Measurements from ENCODE around the gene MTHFR. TPM values are rescaled to one million over a fixed set of nuclear protein-coding genes. Genes with fewer than 3 reads are reported as not detected.
A peak's percentile ranks its signal among the peaks of the same experiment; 100 is the strongest.

Gene MTHFR
- total RNA-seq = 10 to 100 TPM; 47.0 to 47.1 TPM

DNA sequence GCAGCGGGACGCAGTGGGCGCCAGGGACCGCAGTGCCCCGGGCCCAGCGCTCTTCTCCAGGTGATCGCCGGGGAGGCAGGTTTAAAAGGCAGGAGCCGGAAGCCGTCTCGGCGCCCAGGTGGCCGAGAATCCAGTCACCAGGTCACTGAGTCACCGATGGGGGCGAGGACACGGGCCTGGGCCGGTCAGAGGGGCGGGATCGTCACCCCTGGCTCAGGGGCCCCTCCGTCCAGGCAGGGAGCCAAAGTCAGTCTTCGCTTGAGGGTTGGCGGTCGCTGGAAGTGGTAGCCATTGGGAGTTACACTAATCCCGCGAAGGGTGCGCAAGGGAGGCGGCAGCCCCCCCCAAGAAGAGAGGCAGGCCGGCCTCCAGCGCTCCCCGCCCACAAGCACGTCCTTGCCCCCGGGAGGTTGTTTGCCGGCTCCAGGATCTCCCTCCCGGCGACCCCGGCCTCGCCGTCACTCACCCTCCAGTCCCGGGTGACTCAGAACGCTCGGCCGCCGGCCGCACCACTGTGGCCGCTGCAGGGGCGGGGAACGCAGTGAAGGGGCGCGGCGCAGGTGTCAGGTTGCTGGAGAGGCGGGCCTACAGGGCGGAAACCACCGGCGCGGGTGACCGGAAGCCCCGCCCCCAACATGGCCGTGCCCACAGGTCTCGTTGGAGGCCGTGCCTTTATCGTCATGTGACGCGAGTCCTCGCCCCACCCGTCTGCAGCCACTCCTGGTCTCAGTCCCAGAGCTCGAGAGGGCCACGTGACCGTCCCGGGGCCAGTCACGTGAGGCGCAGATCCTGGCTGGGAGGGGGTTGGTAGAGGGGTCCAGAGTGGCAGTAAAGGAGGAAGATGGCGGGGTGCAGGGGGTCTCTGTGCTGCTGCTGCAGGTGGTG, at the start of gene MTHFR, which contains the start of gene CLCN6:
TSS of gene MTHFR (minus strand) at position 543 of the 885 bp plus-strand sequence. CDS start 2,848 bp downstream, outside the sequence.
TSS of gene CLCN6 (plus strand) at position 770 of the 885 bp plus-strand sequence. CDS start at position 842, 72 bp downstream.
- Mint-ChIP-seq H3K36me3 (peaks cover 17% of the 10 kb centered on the region), H3K4me1 (peaks cover 51% of the 10 kb centered on the region), H3K4me3 (peak within 1 kb of the TSS; percentile 99), H3K27ac (peak within 1 kb of the TSS; percentile 98), H3K9me3 (no peaks in the 10 kb centered on the region), H3K27me3 (no peaks in the 10 kb centered on the region)
- POLR2A ChIA-PET = interaction anchor here (0.5 to 3.2 kb wide), 13 partner anchors 9 to 1618 kb away, joined by 3 to 67 read pairs (median 4); partner anchors contain the start of genes FBXO6 and MFN2
- DNase-seq (peak; percentile 99), ATAC-seq (ENCODE audit: low read depth) (peak; percentile 80)

DNA sequence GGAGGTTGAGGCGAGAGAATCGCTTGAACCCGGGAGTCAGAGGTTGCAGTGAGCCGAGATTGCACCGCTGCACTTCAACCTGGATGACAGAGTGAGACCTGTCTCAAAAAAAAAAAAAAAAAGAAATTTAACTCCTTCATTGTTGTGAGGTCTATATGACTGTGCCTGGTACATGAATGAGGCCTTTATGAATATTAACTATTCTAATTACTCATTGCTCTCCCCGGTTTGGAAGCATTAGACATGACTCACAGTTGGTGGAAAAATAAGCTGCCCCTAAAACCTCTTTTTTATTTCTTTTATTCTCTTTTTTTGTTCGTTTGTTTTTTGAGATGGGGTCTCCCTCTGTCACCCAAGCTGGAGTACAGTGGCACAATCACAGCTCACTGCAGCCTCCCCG, 49.7 kb upstream of the MTHFR start:
- Mint-ChIP-seq H3K27me3 (peaks cover 54% of the 10 kb centered on the region), H3K36me3 (no peaks in the 10 kb centered on the region), H3K4me1 (peaks cover 12% of the 10 kb centered on the region), H3K27ac (no peak overlapping the region), H3K4me3 (no peak overlapping the region), H3K9me3 (no peaks in the 10 kb centered on the region)
- DNase-seq (no peak), ATAC-seq (ENCODE audit: low read depth) (no peak)
- POLR2A ChIA-PET = interaction anchor here (0.9 to 1.8 kb wide), 2 partner anchors 8 to 53 kb away, joined by 3 to 9 read pairs; no protein-coding TSS in a partner anchor

DNA sequence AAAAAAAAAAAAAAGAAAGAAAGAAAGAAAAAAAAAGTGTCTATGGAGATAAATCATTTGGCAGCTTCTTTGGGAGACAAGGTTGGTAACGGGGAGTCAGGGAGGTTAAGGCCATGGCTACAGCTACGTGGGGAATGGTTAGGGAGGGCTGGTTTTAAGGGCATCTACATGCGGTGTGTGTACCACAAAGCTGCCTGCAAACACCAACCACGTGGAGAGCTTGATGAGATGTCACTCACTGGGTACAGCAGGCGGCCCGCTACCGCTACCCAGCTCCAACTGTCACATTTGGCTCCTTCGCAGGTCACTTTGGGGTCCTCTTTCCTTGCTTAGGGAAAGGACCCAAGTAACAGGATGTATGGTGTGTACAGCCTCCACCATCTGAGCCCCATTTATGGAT, 48.8 kb upstream of the MTHFR start:
- Mint-ChIP-seq H3K36me3 (no peaks in the 10 kb centered on the region), H3K9me3 (no peaks in the 10 kb centered on the region), H3K27ac (no peak overlapping the region), H3K4me1 (peaks cover 12% of the 10 kb centered on the region), H3K27me3 (peaks cover 47% of the 10 kb centered on the region), H3K4me3 (no peak overlapping the region)
- DNase-seq (no peak), ATAC-seq (ENCODE audit: low read depth) (no peak)
- POLR2A ChIA-PET = interaction anchor here (1.8 kb wide), 1 partner anchor 54 kb away, joined by 9 read pairs; no protein-coding TSS in a partner anchor

DNA sequence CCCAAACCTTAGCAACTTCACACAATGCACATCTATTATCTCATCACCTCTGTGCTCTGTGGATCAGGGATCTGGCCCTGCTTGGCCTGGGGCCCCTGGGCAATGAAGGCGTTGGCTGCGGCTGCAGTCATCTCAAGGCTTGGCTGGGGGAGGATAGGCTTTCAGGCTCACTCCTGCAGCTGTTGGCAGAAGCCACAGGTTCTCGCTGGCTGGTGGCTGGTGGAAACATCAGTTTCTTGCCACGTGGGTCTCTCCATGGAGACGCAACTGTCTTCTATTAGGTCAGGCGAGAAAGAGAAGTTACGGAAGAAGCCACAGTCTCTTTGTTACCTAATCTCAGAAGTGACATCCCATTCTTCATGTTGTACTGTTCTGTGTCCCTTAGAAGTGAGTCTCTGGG, 45.4 kb upstream of the MTHFR start:
- POLR2A ChIA-PET = no interaction called here
- Mint-ChIP-seq H3K4me3 (no peak overlapping the region), H3K27ac (no peak overlapping the region), H3K4me1 (no peaks in the 10 kb centered on the region), H3K27me3 (peaks cover 21% of the 10 kb centered on the region), H3K9me3 (no peaks in the 10 kb centered on the region), H3K36me3 (no peaks in the 10 kb centered on the region)
- ATAC-seq (ENCODE audit: low read depth) (no peak), DNase-seq (no peak)

DNA sequence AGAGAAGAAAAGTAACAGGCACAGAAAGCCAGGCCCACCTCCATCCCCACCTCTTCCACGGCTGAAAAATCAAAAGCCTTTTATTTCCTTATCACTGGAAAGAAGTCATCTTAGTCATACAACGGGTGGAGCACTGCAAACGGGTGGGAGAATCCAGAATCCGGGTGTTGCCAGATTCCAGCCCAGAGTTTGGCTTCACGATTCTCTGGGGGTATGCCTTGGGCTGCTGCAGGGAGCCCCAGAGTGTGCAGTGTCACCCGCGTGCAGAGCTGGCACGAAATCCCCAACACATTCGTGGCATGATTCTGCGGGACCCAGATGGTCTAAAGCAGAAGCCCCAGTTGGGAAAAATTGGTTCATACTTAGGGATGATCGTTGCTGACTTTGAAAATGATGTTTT, 44.4 kb upstream of the MTHFR start:
- Mint-ChIP-seq H3K4me3 (no peak overlapping the region), H3K9me3 (no peaks in the 10 kb centered on the region), H3K4me1 (no peaks in the 10 kb centered on the region), H3K27me3 (peaks cover 19% of the 10 kb centered on the region), H3K36me3 (peaks cover 6% of the 10 kb centered on the region), H3K27ac (no peak overlapping the region)
- DNase-seq (no peak), ATAC-seq (ENCODE audit: low read depth) (no peak)
- POLR2A ChIA-PET = no interaction called here

DNA sequence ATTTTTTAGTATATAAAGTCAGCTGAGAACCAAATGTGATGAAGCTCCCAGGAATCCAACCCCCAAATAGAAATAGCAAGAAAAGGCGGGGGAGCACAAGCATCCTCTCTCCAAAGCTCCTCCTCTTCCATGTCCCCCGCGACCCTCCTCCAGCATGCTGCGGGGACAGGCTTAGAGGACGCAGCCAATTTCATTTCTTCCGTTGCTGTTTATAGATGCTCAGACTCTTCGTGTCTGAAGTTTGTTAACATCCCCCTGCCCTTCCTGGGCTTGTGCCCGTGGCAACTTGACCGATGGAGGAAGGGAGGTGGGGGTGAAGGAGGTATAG, 42.6 kb upstream of the MTHFR start:
- no peak for DNase-seq
- Mint-ChIP-seq H3K4me1 (no peaks in the 10 kb centered on the region), H3K9me3 (no peaks in the 10 kb centered on the region), H3K27me3 (peaks cover 12% of the 10 kb centered on the region), H3K4me3 (no peak overlapping the region), H3K27ac (no peak overlapping the region), H3K36me3 (peaks cover 12% of the 10 kb centered on the region)
- POLR2A ChIA-PET = interaction anchor here (1.9 kb wide), 1 partner anchor 60 kb away, joined by 7 read pairs; no protein-coding TSS in a partner anchor
- ATAC-seq (ENCODE audit: low read depth) = no peak

DNA sequence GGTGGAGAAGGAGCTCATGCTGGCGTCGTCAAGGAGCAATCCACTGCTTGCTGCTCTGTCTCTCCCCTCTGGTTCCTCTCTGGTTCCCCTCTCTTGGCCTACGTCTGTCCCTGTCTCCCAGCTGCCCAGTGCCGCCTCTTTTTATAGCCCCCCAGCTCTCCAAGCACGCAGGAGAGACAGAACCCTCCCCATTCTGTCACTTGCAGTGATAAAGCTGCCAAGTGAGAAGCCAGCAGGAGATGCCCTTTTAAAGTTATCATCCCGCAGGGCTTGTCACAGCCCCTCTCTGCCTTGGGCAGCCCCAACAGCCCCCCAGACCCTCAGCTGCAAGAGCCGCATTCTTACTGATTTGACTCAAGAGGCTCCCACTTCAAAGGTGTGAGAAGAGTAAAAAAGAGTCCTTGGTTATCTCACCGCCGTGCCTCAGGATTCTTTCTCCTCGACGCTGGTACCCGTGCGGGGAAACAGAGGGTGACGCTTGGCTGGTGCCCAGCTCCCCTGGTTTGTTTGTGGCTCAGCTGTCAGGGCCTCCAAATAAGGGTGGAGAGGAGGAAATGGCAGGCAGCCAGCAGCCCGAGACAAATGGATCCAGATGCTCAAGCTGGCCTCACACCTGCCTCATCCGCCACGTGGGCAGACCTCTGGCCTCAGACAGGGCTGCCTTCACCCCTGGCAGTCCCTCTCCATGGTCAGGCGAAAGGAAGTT, 42.1 kb upstream of the MTHFR start, which contains the start of gene NPPA:
TSS of gene NPPA (minus strand) at position 117 of the 706 bp plus-strand sequence. CDS start at position 18, 99 bp downstream.
- H3K36me3 Mint-ChIP-seq = peaks cover 13% of the 10 kb centered on the region
- no peak for ATAC-seq (ENCODE audit: low read depth)
- no peak for DNase-seq
- no peaks in the 10 kb centered on the region for H3K9me3 Mint-ChIP-seq
- POLR2A ChIA-PET = interaction anchor here (1.1 to 1.9 kb wide), 2 partner anchors 60 to 171 kb away, joined by 4 to 7 read pairs; partner anchors contain the start of gene MIIP
- H3K27ac Mint-ChIP-seq = no peak within 1 kb of the TSS
- no peak within 1 kb of the TSS for H3K4me3 Mint-ChIP-seq
- H3K4me1 Mint-ChIP-seq = no peaks in the 10 kb centered on the region
- peaks cover 7% of the 10 kb centered on the region for H3K27me3 Mint-ChIP-seq

DNA sequence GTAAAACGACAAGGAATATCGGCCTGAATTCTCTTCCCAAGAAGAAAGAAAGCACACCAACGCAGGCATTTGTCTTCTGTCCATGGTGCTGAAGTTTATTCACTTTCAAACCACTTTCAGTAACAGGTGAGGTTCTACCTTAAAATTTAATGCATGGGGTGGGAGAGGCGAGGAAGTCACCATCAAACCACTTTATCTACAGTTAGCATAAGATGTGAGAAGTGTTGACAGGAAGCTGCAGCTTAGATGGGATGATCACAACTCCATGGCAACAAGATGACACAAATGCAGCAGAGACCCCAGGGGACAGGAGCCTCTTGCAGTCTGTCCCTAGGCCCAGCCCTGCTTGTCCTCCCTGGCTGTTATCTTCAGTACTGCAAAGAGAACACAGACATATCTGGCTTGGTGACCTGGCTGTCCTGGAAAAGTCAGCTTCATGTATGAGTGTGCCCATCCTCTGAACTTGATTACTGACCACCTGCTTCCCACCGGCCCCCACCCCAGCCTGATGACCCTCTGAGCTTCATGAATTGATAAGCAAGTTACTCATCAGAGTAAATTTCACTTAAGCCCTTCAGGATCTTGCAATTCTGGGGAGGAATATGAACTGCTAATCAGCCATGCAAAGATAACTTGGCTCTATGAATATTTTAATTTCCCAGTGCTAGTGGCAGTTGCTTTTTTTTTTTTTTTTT, 40.0 kb upstream of the MTHFR start:
- peaks cover 2% of the 10 kb centered on the region for H3K27me3 Mint-ChIP-seq
- POLR2A ChIA-PET = no interaction called here
- no peak overlapping the region for H3K27ac Mint-ChIP-seq
- ATAC-seq (ENCODE audit: low read depth) (no peak), DNase-seq (no peak)
- H3K4me3 Mint-ChIP-seq = no peak overlapping the region
- H3K36me3 Mint-ChIP-seq = peaks cover 13% of the 10 kb centered on the region
- peaks cover 2% of the 10 kb centered on the region for H3K4me1 Mint-ChIP-seq
- H3K9me3 Mint-ChIP-seq = no peaks in the 10 kb centered on the region

DNA sequence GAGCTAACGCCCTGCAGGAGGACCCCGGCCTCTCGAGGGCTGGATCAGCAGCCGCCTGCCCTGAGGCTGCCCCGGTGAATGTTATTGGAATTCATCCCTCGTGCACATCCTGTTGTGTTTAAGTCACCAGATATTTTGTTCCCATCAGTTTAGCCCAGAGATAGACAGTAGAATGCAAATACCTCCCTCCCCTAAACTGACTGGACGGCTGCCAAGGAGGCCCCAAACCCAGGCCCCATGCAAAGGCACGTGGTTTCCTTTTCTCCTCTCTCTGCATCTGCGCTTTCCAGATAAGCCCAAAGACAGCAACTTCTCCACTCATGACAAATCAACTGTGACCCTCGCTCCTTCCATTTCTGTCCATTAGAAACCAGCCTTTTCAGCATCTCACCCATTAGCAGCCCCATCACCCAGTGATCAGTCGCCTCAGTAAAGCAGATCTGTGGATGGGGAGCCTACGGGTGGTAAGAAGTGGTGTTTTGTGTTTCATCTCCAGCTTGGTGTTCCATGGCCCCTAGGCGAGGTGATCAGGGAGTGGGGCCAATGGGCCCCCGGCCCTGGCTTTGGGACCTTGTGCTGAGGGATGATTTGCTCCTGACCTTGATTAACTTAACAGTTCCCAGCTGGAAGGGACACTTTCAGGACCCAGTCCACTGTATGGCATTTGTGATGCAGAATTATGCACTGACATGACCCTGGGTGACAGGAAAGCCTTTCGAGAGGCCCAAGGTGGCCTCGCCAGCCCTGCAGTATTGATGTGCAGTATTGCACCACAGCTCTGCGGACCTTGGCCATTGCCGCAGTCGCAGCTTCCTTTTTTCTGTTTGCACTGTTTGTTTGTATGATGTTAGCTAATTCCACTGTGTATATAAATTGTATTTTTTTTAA, 36.6 kb upstream of the MTHFR start:
- H3K36me3 Mint-ChIP-seq = peaks cover 18% of the 10 kb centered on the region
- peaks cover 8% of the 10 kb centered on the region for H3K4me1 Mint-ChIP-seq
- H3K27ac Mint-ChIP-seq = no peak overlapping the region
- POLR2A ChIA-PET = interaction anchor here (7.3 kb wide), 1 partner anchor 66 kb away, joined by 84 read pairs; no protein-coding TSS in a partner anchor
- no peaks in the 10 kb centered on the region for H3K9me3 Mint-ChIP-seq
- ATAC-seq (ENCODE audit: low read depth) (no peak), DNase-seq (no peak)
- H3K27me3 Mint-ChIP-seq = no peaks in the 10 kb centered on the region
- H3K4me3 Mint-ChIP-seq = no peak overlapping the region

DNA sequence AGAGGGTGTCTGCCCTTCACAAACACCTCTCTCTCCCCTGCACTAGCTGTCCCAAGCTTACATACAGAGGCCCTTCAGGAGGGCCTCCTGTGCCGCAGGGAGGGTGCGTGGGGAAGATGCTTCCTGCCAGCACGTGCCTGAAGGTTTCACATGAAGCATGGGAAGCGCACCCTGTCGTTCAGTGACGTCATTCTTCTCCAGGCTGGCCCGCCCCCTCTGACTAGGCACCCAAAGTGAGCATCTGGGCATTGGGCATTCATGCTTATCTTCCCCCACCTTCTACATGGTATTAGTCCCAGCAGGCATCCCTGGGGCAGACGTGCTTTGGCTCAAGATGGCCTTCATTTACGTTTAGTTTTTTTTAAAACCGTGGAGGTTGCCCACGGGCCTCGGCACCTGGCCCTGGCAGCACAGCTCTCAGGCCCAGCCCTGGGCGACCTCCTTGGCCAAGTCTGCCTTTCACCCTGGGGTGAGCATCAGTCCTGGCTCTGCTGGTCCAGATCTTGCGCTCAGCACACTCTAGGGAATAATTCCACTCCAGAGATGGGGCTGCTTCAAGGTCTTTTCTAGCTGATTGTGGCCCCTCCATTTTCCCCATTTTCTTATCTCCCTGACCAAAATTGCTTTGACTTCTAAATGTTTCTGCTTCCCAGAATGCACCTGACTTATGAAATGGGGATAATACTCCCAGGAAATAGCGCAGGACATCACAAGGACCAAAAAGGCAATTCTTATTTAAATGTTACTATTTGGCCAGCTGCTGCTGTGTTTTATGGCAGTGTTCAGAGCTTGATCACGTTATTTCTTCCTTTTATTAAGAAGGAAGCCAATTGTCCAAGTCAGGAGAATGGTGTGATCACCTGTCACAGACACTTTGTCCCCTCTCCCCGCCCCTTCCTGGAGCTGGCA, 35.7 kb upstream of the MTHFR start:
- POLR2A ChIA-PET = interaction anchor here (0.6 to 7.3 kb wide), 2 partner anchors 28 to 67 kb away, joined by 3 to 84 read pairs; no protein-coding TSS in a partner anchor
- Mint-ChIP-seq H3K4me3 (no peak overlapping the region), H3K36me3 (peaks cover 18% of the 10 kb centered on the region), H3K27me3 (no peaks in the 10 kb centered on the region), H3K4me1 (peaks cover 8% of the 10 kb centered on the region), H3K9me3 (no peaks in the 10 kb centered on the region), H3K27ac (no peak overlapping the region)
- ATAC-seq (ENCODE audit: low read depth) = no peak
- DNase-seq = no peak

Data from activated naive CD8-positive, alpha-beta T cell treated with anti-CD3 and anti-CD28 coated beads, Interleukin-2, amount 10 ng/mL, durations not matched to agents 7 days and 5 days (primary cell).